Measurements from ENCODE around the gene CPNE5.

Gene CPNE5

GRCh38 chr6:36703982-36704381 is 135.3 kb downstream of the CPNE5 start:
- Histone ChIP-seq H4K91ac (ENCODE audit: low read depth, low read length) (no peak overlapping the region), H3K4ac (ENCODE audit: low read depth, low read length) (no peak overlapping the region), H3K36me3 (ENCODE audit: control insufficient read depth in 1 of 2, insufficient read depth in 2 of 2, low read length in 2 of 2) (no peaks in the 10 kb centered on the region), H3K4me2 (ENCODE audit: low read length) (no peak overlapping the region), H3K79me1 (ENCODE audit: low read length) (no peaks in the 10 kb centered on the region), H3K4me3 (ENCODE audit: low read depth, low read length) (no peak overlapping the region), H3K9ac (ENCODE audit: low read length) (no peak overlapping the region), H4K12ac (ENCODE audit: low read depth, low read length) (no peak overlapping the region), H3K4me1 (ENCODE audit: control insufficient read depth in 1 of 2, insufficient read depth in 2 of 2, low read length in 2 of 2) (no peaks in the 10 kb centered on the region), H3K27me3 (ENCODE audit: insufficient read depth, low read length) (no peaks in the 10 kb centered on the region), H3K23ac (ENCODE audit: low read length) (no peak overlapping the region), H3K27ac (ENCODE audit: low read depth, low read length) (no peak overlapping the region), H2BK120ac (ENCODE audit: insufficient read depth, low read length, poor library complexity) (no peak overlapping the region), H2BK5ac (ENCODE audit: low read depth, low read length, poor library complexity) (no peak overlapping the region), H3K14ac (ENCODE audit: low read length) (no peak overlapping the region), H4K8ac (ENCODE audit: low read depth, low read length) (no peak overlapping the region), H2BK12ac (ENCODE audit: low read length) (no peak overlapping the region), H3K9me3 (ENCODE audit: insufficient read depth, low read depth, low read length) (peaks cover 1% of the 10 kb centered on the region), H3K79me2 (ENCODE audit: control insufficient read depth, insufficient read depth, low read length, poor library complexity) (no peaks in the 10 kb centered on the region), H3K18ac (ENCODE audit: low read length) (no peak overlapping the region), H2AK5ac (ENCODE audit: low read length) (no peak overlapping the region), H2AFZ (ENCODE audit: insufficient read depth, low read length, poor library complexity) (no peak overlapping the region)
- no peak for DNase-seq
- WGBS (ENCODE audit: extremely low coverage, insufficient coverage, insufficient read length) = no CpG with 5 or more reads among the region's 18 CpGs

GRCh38 chr6:36703081-36703606 is 136.1 kb downstream of the CPNE5 start:
- Histone ChIP-seq H3K18ac (ENCODE audit: low read length) (no peak overlapping the region), H3K4me1 (ENCODE audit: control insufficient read depth in 1 of 2, insufficient read depth in 2 of 2, low read length in 2 of 2) (no peaks in the 10 kb centered on the region), H3K4me2 (ENCODE audit: low read length) (no peak overlapping the region), H2AFZ (ENCODE audit: insufficient read depth, low read length, poor library complexity) (no peak overlapping the region), H2BK120ac (ENCODE audit: insufficient read depth, low read length, poor library complexity) (no peak overlapping the region), H4K91ac (ENCODE audit: low read depth, low read length) (no peak overlapping the region), H3K36me3 (ENCODE audit: control insufficient read depth in 1 of 2, insufficient read depth in 2 of 2, low read length in 2 of 2) (no peaks in the 10 kb centered on the region), H3K79me1 (ENCODE audit: low read length) (no peaks in the 10 kb centered on the region), H2BK12ac (ENCODE audit: low read length) (no peak overlapping the region), H4K12ac (ENCODE audit: low read depth, low read length) (no peak overlapping the region), H3K14ac (ENCODE audit: low read length) (no peak overlapping the region), H3K4me3 (ENCODE audit: low read depth, low read length) (no peak overlapping the region), H2AK5ac (ENCODE audit: low read length) (no peak overlapping the region), H2BK5ac (ENCODE audit: low read depth, low read length, poor library complexity) (no peak overlapping the region), H3K27me3 (ENCODE audit: insufficient read depth, low read length) (no peaks in the 10 kb centered on the region), H3K4ac (ENCODE audit: low read depth, low read length) (no peak overlapping the region), H3K79me2 (ENCODE audit: control insufficient read depth, insufficient read depth, low read length, poor library complexity) (no peaks in the 10 kb centered on the region), H4K8ac (ENCODE audit: low read depth, low read length) (no peak overlapping the region), H3K9me3 (ENCODE audit: insufficient read depth, low read depth, low read length) (peaks cover 1% of the 10 kb centered on the region), H3K23ac (ENCODE audit: low read length) (no peak overlapping the region), H3K9ac (ENCODE audit: low read length) (no peak overlapping the region), H3K27ac (ENCODE audit: low read depth, low read length) (no peak overlapping the region)
- no CpG with 5 or more reads among the region's 5 CpGs for WGBS (ENCODE audit: extremely low coverage, insufficient coverage, insufficient read length)
- no peak for DNase-seq

- Histone ChIP-seq H3K9ac (ENCODE audit: low read length) (no peak overlapping the region), H3K27ac (ENCODE audit: low read depth, low read length) (no peak overlapping the region), H4K91ac (ENCODE audit: low read depth, low read length) (no peak overlapping the region), H3K27me3 (ENCODE audit: insufficient read depth, low read length) (no peaks in the 10 kb centered on the region), H3K4me1 (ENCODE audit: control insufficient read depth in 1 of 2, insufficient read depth in 2 of 2, low read length in 2 of 2) (no peaks in the 10 kb centered on the region), H2BK12ac (ENCODE audit: low read length) (no peak overlapping the region), H3K18ac (ENCODE audit: low read length) (no peak overlapping the region), H3K23ac (ENCODE audit: low read length) (no peak overlapping the region), H3K4ac (ENCODE audit: low read depth, low read length) (no peak overlapping the region), H3K36me3 (ENCODE audit: control insufficient read depth in 1 of 2, insufficient read depth in 2 of 2, low read length in 2 of 2) (no peaks in the 10 kb centered on the region), H3K79me1 (ENCODE audit: low read length) (no peaks in the 10 kb centered on the region), H4K8ac (ENCODE audit: low read depth, low read length) (no peak overlapping the region), H2BK5ac (ENCODE audit: low read depth, low read length, poor library complexity) (no peak overlapping the region), H3K4me3 (ENCODE audit: low read depth, low read length) (no peak overlapping the region), H2BK120ac (ENCODE audit: insufficient read depth, low read length, poor library complexity) (no peak overlapping the region), H3K79me2 (ENCODE audit: control insufficient read depth, insufficient read depth, low read length, poor library complexity) (no peaks in the 10 kb centered on the region), H2AFZ (ENCODE audit: insufficient read depth, low read length, poor library complexity) (no peak overlapping the region), H3K14ac (ENCODE audit: low read length) (no peak overlapping the region), H2AK5ac (ENCODE audit: low read length) (no peak overlapping the region), H3K9me3 (ENCODE audit: insufficient read depth, low read depth, low read length) (peaks cover 1% of the 10 kb centered on the region), H3K4me2 (ENCODE audit: low read length) (no peak overlapping the region), H4K12ac (ENCODE audit: low read depth, low read length) (no peak overlapping the region)
- whole genome bisulfite sequencing (ENCODE audit: extremely low coverage, insufficient coverage, insufficient read length) = no CpG with 5 or more reads among the region's 3 CpGs
- no peak for DNase-seq
Observed at GRCh38 chr6:36702656-36703055, 136.6 kb downstream of the CPNE5 start.

- Histone ChIP-seq H2BK5ac (ENCODE audit: low read depth, low read length, poor library complexity) (no peak overlapping the region), H3K18ac (ENCODE audit: low read length) (no peak overlapping the region), H2BK120ac (ENCODE audit: insufficient read depth, low read length, poor library complexity) (no peak overlapping the region), H3K4me3 (ENCODE audit: low read depth, low read length) (no peak overlapping the region), H3K14ac (ENCODE audit: low read length) (no peak overlapping the region), H2BK12ac (ENCODE audit: low read length) (no peak overlapping the region), H3K9me3 (ENCODE audit: insufficient read depth, low read depth, low read length) (peaks cover 6% of the 10 kb centered on the region), H3K4me1 (ENCODE audit: control insufficient read depth in 1 of 2, insufficient read depth in 2 of 2, low read length in 2 of 2) (no peaks in the 10 kb centered on the region), H3K27ac (ENCODE audit: low read depth, low read length) (no peak overlapping the region), H3K4ac (ENCODE audit: low read depth, low read length) (no peak overlapping the region), H3K27me3 (ENCODE audit: insufficient read depth, low read length) (no peaks in the 10 kb centered on the region), H3K9ac (ENCODE audit: low read length) (no peak overlapping the region), H3K36me3 (ENCODE audit: control insufficient read depth in 1 of 2, insufficient read depth in 2 of 2, low read length in 2 of 2) (no peaks in the 10 kb centered on the region), H2AK5ac (ENCODE audit: low read length) (no peak overlapping the region), H3K79me1 (ENCODE audit: low read length) (no peaks in the 10 kb centered on the region), H3K4me2 (ENCODE audit: low read length) (no peak overlapping the region), H2AFZ (ENCODE audit: insufficient read depth, low read length, poor library complexity) (no peak overlapping the region), H3K23ac (ENCODE audit: low read length) (no peak overlapping the region), H4K91ac (ENCODE audit: low read depth, low read length) (no peak overlapping the region), H3K79me2 (ENCODE audit: control insufficient read depth, insufficient read depth, low read length, poor library complexity) (no peaks in the 10 kb centered on the region), H4K12ac (ENCODE audit: low read depth, low read length) (no peak overlapping the region), H4K8ac (ENCODE audit: low read depth, low read length) (no peak overlapping the region)
- no peak for DNase-seq
- no CpG with 5 or more reads among the region's 3 CpGs for WGBS (ENCODE audit: extremely low coverage, insufficient coverage, insufficient read length)
Observed at GRCh38 chr6:36701401-36701991, 137.7 kb downstream of the CPNE5 start.
